HG02798 (cell line): Measurements from ENCODE around the gene RORB.

ENCODE experiments used
- ATAC-seq: cut with Tn5 transposase; IDR thresholded peaks from one replicate; pipeline ENCODE4 v1.9.1; 2021; ENCODE audit warnings: mild to moderate bottlenecking; ENCODE audit not compliant: unreplicated experiment, poor library complexity

RORB gene

DNA sequence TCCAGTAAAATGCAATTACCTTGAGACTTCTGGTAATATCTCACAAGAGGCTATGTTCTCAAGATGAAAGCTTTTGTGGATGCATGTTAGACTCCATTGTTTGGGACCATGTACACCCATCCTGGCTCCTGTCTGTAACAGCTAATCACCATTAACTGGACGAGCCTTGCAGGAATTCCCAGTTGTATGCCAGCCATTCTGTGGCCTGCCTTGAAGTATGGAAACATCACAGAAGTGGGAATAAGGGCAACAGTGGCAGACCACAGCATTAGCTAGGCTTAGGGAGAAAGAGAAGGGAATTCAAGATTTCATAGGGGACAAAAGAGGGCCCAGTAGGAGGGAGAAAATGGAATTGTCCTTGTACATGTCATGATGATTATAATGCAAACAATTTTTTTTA is 79.0 kb downstream of the RORB start:
- ATAC-seq, result no peak

DNA sequence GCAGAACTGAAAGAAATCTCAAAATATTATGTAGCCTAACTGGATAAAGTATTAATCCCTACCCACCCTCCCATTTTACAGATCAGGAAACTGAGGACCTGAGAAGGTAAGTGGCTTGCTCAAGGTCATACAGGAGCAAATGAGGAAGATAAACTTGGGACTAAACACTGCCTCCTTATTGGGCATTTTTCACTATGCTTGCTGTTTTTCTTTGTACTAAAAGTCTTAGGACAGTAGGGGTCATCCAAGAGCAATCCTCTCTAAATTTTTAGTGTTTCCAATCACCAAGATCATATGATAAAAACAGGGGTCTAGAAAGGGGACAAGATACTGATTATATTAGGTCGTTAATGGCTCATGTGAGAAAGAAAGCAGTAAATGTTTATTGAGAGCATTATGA is 80.8 kb downstream of the RORB start:
- ATAC-seq, result no peak

DNA sequence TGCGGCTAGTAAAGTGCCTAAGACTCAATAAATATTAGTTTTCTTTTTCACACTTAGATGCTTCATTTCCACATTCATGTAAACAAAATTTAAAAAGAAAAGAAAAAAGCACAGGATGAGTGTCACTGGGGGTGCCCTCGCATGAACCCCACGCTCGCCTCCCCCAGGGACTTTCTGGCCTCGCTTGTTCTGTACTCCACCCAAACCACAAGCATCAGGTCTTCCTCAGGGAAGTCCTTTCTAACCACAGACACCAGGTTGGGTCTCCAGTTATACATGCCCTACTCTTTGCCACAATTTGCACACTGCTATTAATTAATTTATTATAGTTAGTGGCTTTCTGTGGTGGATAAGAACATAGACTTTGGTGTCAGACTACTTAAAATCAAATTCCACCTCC is 92.4 kb downstream of the RORB start:
- no peak for ATAC-seq

DNA sequence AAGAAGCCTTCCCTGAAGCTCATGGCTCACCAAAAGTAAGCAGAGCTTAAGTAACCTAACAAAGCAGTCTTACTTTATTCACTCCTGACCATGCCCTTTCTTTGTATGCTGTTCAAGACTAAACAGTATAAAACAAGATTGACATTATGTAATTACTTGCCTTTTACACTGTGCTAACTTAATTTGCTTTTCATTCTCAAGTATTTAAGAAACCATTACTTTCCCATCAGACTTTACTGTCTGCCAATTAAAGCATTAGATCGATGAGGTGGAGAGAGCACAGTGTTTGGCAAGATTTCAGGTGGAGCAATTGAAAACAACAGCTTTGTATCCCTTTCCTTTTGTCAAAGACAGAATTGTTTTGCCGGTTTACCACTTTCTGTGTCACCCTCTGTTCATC is 98.2 kb downstream of the RORB start:
- no peak for ATAC-seq

DNA sequence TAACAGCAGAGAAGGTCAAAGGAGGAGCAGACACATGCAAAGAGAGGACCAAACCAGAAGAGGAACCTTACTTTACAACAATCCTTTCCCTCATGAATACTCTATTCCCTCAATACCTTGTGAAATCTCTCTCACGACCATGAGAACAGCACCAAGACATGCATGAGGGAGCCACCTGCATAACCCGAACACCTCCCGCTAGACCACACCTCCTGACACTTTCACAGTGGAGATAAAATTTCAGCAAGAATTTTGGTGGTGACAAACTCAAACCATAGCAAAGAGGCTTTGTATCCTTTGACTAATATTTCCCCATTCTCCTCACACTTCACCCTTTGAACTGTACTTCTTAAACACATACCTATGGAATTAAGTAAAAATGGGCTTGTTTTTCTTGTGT is 101.7 kb downstream of the RORB start:
- ATAC-seq, result no peak

DNA sequence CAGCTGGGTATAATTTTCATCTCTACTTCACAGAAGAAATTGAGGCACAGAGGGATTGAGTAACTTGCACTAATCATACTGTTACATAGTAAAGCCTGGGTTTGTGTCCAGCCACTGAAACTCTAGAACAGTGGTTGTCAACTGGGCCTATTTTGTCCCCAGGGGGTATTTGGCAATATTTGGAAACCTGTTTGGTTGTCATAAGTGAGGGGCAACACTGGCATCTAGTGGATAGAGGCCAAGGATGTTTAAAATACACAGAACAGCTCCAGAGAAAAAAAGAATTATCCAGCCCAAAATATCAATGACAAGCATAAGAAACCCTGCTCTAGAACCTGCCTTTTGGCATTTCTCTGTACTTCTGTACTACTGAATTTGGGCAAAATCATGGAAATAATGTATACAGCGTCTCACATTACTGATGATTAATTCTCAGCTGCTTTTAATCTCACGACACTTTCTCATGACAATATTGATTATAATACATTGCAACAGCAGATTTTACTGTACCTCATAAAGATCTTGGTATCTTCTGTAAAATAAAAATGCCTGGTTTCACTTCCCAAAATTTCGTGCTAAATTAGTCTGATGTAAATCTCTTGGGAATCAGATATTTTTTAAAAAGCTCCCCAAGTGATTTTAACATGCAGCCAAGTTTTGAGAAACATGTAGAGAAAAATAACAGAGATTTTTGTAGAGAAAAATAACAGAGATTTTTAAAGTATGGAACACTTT is 112.7 kb downstream of the RORB start:
- ATAC-seq, result no peak

DNA sequence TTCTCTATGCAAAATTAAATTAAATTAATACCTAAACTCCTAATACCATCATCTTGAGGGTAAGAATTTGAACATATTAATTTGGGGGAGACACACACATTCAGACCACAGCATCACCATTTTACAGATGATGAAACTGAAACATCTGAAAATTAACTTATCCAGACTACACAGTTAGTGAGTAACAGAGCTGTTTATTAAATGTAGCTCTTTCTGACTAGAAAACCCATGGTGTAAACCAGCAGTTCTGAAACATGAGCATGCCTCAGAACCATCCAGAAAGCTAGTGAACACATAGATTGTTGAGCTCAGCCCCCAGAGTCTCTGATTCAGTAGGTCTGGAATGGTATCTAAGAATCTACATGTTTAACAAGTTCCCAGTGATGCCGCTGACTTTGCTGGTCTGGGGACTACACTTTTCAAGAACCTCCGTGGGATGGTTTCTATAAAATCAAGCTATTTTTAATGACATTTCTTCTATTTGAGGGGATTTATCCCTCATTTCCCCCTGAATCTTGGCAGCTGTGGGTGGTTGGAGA is 113.5 kb downstream of the RORB start:
- no peak for ATAC-seq

DNA sequence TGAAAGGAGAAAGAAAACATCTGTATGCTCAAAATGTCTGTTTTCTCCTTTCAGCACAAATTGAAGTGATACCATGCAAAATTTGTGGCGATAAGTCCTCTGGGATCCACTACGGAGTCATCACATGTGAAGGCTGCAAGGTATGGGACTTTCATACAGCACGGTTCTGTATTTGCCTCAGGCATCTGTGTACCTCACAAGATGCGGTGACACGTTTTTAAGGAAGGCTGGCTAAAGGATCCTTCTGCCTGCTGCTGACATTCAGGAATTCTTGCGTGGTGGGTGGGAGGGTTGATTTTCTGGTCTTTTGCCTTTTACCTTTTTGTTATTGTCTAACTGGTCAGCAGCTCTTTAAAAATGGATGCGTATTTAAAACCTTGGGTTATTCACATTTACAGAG is 133.1 kb downstream of the RORB start:
- ATAC-seq, result no peak

DNA sequence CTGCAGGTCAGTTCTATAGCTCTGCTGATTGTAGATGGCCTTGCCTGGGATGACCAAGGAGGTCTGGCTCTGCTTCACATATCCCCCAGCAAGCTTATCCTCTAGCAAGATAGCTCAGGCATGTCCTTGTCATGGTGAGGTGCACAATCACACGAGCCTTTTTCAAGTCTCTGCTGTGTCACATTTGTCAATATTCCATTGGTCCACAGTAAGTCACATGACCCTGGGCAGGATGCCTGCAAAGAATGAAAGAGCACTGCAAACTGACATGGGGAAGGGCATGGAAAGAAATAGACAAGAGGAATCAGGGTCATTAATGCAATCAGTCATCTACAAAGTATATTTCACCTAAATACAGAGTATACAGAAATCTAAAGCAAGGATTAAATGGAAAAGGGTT is 142.0 kb downstream of the RORB start:
- ATAC-seq, result no peak

DNA sequence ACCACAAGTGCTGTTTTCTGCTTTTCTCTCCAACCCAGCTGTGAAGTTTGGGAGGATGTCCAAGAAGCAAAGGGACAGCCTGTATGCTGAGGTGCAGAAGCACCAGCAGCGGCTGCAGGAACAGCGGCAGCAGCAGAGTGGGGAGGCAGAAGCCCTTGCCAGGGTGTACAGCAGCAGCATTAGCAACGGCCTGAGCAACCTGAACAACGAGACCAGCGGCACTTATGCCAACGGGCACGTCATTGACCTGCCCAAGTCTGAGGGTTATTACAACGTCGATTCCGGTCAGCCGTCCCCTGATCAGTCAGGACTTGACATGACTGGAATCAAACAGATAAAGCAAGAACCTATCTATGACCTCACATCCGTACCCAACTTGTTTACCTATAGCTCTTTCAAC is 145.2 kb downstream of the RORB start:
- ATAC-seq, result no peak

DNA sequence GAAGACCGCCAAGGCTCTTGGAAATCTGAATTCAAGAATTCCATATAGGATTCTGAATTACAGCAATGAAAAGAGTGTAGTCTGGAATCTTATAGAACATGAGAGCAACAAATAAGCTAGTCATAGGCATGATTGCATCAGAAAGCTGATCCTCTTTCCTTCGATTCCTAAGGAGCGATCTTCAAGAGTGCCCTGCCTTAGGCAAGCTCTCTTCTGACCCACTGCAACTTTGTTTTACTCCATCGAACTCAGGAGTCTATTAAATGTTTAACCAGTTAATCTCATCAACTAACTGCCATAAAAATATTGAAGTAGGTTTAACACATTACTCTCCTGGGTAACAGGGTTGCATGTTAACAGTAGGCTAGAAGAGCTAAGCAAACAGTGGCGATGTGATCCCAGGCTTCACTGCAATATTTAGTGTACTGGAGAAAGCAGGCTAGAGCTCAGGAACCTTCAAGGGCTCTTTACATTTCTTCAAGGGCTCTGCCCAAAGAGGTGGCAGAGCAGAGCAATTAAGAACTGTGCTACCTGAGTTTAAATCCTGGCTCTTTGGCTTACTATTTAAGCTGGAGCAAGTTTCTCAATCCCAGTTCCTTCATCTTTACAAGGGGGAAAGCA is 146.3 kb downstream of the RORB start:
- no peak for ATAC-seq

DNA sequence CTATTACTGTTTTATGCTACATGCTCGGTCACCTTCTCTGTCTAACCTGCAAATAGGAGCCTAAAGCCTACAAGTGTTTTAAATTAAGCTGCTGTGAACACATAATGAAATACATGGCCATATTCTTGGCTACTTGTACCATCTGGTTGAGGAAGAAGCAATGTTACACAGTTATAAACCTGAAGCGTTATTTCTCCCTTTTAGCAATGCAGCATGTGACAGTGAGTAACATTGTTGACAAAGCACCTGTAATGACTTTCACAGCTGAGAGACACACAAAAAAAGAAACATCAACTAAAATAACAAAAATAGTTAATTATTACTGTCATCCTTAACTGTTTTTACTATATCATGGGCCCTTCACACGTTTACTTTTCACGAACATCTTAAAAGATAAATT is 146.9 kb downstream of the RORB start:
- ATAC-seq, result no peak

DNA sequence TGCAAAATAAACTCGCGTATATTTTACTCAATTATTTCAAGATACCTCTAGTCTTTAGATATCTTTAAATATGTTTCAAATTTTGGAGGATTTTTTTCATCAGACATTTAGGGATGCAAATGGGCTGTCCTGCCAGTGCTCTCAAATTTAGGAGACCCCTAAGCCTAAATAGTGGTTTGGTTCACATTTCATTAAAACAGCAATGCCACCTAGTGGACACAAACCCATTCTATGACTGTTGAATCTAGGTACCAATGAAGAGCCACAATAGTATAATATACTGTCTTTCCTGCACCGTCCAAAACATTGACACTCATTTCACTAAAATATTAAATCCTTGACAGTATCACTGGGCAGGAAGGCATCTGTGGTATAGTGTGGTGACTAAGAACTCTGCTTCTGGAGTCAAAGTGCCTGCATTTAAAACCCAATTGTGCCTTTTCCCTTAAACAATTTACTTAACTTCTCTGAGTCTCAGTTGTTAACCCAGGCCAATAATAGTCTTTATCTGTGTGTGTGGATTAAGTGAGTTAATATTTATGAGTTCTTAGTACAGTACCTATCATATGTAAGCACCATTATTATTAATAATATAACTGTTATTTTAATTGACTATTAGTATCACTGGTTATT is 148.0 kb downstream of the RORB start:
- ATAC-seq, result no peak

DNA sequence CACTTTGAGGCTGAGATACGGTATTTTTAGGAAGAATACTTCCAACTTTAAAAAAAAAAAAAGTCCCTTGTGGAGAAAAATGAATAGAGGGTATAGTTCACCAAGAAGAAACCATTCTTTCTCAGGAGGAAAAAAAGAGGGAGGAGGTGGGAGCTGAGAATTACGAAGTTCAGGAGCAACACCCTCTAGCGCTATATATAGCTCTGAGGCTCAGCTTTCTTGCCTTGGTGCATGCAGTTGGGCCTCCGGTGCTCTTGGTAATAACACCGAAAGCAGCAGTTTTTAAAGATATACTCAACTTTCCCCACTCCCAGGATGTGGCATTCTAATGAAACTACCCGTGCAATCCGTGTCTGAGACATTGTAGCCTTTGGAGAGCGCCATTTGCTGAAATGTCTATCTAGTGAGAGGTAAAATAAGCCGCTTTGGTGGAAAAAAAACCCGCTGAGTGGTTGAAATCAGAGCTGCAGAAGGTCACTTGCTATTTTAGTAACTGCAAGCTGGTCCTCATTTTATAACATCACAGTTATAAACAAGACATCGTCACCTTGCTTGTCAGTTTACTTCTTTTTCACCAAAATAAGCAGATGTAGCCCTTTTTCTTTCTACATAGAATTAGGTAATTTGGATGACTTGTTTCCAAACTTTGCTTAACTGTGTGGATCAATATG is 156.4 kb downstream of the RORB start:
- ATAC-seq, result no peak

DNA sequence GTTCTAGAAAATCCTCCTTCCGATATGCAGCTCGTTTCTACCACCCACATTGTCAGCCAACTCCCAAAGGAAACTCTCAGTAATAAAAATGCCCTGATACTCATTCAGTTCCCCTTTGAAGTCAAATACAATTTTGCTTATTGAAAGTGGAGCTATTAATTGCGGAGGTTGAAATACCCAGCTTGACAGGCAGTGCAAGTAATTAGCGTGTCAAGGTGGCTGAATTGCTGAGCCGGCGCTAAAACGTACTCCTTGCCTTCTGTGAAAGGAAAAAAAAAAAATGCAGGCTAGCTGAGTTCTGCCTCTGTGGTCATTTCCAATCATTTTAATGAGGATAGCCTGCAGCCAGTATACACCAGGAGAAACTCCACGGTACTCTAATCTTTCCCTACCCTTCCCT is 165.5 kb downstream of the RORB start:
- no peak for ATAC-seq

DNA sequence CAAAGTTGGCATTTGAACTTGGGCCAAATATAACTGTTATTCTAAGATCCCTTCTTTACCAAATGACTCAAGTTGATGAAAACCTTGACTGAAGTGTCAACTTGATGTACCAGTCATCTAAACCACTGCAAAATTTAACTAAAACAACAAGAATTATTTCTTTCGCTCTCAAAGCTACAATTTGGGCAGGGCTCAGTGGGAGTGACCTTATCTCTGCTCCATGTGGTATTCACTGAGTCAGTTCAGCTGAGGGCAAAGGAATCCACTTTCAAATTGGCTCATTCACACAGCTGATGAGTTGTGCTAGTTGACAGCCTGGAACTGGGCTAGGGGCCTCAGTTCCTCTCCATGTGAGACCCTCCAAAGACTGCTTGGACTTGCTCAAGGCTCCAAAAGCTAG is 166.3 kb downstream of the RORB start:
- no peak for ATAC-seq

DNA sequence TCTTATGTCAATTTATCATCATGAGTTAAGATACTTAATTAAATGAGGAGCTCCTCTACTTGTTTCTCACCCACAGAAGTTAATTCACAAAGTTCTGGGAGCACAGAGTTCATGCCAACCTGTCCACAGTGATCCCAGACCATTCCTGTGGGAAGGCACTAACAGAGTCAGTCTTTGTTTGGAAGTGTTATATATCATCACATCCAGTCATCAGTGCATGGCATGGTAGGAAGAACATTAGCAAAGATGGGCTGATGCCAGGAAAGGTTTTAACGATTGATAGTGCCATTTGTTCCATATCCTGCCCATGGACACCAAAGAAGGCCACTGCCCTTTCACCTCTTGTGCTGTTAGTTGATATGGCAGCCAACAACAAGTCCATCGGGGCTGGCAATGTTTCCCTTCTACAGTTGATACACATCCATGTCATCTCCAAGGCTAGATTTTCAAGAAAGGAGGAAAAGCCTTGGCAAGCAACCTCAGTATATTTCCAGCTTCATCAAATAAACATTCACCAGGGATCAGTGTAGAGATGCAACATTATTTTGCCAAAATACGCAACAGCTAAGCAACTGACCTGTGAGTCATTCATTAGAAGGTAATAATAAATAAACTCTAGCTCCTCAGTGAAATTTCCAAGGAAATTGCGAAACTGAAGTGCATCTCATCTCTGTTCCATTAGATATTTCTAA is 169.6 kb downstream of the RORB start:
- ATAC-seq, result no peak

DNA sequence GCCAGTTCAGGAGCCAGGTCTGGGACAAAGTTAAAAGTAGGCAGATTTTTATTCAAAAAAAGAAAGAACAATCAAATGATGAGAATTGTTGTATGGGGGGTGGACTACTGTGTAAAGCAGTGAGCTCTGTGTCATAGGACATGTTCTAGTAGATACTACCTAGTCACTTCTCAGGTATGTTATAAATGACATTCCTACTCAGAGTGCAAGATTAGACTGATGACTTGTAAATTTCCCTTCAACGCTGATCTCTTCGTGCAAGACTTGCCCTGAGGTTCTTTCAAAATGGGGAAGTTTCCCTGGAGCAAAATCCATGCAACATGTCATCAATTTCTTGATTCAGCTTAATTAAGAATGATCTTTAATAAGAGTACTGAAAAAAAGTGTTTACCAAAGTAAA is 175.1 kb downstream of the RORB start:
- ATAC-seq, result no peak

DNA sequence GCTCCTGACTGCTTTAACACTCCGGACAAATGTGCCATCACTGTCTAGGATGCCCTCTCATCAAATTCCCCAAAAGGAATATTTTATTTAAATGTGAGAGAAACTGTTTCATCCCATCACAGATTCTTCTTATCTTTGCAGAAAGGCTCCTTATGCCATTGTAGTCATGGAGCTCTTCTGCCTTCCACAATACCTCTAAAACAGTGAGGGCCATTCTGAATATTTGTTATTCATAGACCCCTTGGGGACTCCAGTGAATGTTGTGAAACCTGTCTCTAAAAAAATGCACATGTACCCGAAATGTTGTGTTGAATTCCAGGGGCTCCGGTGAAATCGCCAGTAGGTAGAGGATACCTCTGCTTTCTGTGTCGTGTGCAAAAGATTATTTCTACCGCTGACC is 176.9 kb downstream of the RORB start:
- no peak for ATAC-seq

DNA sequence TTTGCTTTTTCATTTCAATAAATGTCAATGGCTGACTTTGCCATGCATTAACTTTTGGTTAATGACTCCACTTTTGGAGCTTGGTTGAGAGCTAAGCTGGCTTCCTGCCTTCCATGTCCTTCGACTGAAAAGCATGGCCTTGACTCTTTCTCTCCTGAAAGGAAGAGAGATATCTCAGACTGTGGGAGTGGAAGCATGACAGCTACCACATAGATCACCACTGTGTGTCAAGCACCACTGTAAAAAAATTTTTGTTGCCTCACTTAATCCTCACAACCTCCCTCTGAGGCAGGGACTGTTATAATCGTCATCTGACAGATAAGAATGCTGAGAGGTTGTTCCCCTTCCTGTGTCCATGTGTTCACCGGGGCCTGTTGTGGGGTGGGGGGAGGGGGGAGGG is 184.8 kb downstream of the RORB start:
- ATAC-seq, result no peak

DNA sequence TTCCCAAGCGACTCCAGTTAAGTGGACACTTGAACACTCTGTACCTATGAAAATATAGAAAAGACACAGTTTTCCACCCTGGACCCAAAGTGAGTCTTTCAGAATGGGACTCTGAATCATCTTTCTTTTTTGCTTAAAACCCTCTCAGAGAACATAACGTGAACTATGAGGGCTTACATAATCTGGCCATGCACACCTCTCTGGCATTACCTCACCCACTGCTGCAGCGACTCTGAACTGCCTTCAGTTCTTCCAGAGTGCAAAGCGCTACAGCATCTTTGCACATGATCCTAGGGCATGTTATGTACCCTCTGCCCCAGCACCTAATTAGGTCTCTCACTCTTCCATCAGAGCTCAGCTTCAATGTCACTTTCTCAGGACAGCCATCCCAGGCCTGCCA is 186.2 kb downstream of the RORB start:
- ATAC-seq, result no peak
